ENCODE measurements around the gene HOXC9. TPM values are rescaled to one million over a fixed set of nuclear protein-coding genes. Genes with fewer than 3 reads are reported as not detected.

The HOXC9 gene
- total and polyA plus RNA-seq, 9 of the 15 experiments (the other 6 are each of a cell fraction or from before 2014, with no cell fraction given): 1.1 to 10.5 (median 9.3) TPM

DNA sequence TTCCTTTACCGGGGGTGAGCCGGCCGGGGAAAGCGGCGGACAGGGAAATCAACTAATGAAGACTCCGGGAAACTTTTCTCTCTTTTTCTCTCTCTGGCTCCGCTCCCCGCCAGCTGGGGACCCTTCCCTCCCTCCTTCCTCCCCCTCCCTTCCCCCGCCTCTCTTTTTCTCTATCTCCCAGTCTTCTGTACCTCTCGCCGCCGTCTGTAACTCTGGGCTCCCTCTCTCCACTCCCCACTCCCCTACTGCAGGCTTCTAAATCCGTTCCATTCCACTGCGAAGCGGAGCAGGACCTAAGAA lies 33.9 kb upstream of the HOXC9 start:
- Histone ChIP-seq H2AFZ (ENCODE audit: low read depth, low read length) (no peak overlapping the region), H3K36me3 (ENCODE audit: control insufficient read depth, insufficient read depth, low read length) (no peaks in the 10 kb centered on the region), H3K4me1 (replicated peaks in 1 of 2; ENCODE audit: control insufficient read depth in 2 of 2, insufficient read depth in 2 of 2, low read length in 2 of 2) (peaks cover 0 to 18% of the 10 kb centered on the region in 2 experiments; a peak in 4 of 5 replicates), H4K20me1 (replicated peaks; ENCODE audit: control insufficient read depth, insufficient read depth, low read length) (no peaks in the 10 kb centered on the region; the same call in 1 of the 2 replicates), H3K4me2 (ENCODE audit: insufficient read depth, low read length) (no peak overlapping the region), H3K9me3 (replicated peaks; ENCODE audit: control insufficient read depth, insufficient read depth, low read depth, low read length) (no peaks in the 10 kb centered on the region), H3K27me3 (ENCODE audit: control insufficient read depth in 2 of 2, insufficient read depth in 2 of 2, low read length in 2 of 2) (peaks cover 78 to 82% of the 10 kb centered on the region in 2 experiments), H3K4me3 (no peak overlapping the region), H3K27ac (ENCODE audit: extremely low read depth, low read depth, low read length) (no peak overlapping the region), H3K79me2 (ENCODE audit: control insufficient read depth, insufficient read depth, low read length) (no peaks in the 10 kb centered on the region), H3K9ac (ENCODE audit: insufficient read depth in 1 of 2, low read depth in 2 of 2, low read length in 2 of 2) (no peak overlapping the region), H3K9me1 (ENCODE audit: control insufficient read depth, insufficient read depth, low read length) (no peaks in the 10 kb centered on the region)
- ChIA-PET CTCF (ENCODE audit: low intra/inter-chr PET ratio) (no interaction called here), POLR2A (interaction anchor here (0.6 kb wide), 1 partner anchor 31 kb away, joined by 3 read pairs; no protein-coding TSS in a partner anchor)
- TF ChIP-seq CBX2 (IDR thresholded peaks at IDR 0.05; ENCODE audit: insufficient read depth, low read length, poor library complexity, severe bottlenecking) (peak; percentile 42), C11orf30 (IDR thresholded peaks at IDR 0.05; ENCODE audit: low read depth) (no peak), AFF1 (IDR thresholded peaks at IDR 0.05; ENCODE audit: low read depth in 1 of 2, partially characterized antibody in 2 of 2) (no peak), RB1 (IDR thresholded peaks at IDR 0.05; ENCODE audit: low read depth) (no peak), MCM2 (IDR thresholded peaks at IDR 0.05; ENCODE audit: low read depth) (no peak), ZFPM2 (CRISPR knock-in tag; IDR thresholded peaks at IDR 0.05) (no peak), HDAC1 (IDR thresholded peaks at IDR 0.05) (no peak)
- TF ChIP-seq, protein P1, sequence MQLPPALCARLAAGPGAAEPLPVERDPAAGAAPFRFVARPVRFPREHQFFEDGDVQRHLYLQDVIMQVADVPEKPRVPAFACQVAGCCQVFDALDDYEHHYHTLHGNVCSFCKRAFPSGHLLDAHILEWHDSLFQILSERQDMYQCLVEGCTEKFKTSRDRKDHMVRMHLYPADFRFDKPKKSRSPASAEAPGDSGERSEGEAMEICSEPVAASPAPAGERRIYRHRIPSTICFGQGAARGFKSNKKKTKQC (CRISPR knock-in tag; IDR thresholded peaks at IDR 0.05): no peak
- WGBS (ENCODE audit: insufficient coverage, low coverage, missing lambda C conversion rate): 12% methylated on average over 6 of the region's 15 CpGs
- no peak for DNase-seq (ENCODE audit: extremely low read depth in 1 of 4, low spot score in 3 of 4)
- no peak for FAIRE-seq
- in situ Hi-C loops (cut with MboI): no loop called here
- intact Hi-C loops (cut with micrococcal nuclease): no loop called here
- ATAC-seq: no peak
- no TSS peak for BruUV-seq (replicated peaks)
